Fibroblast of peridontal ligament (primary cell): ENCODE measurements around the gene AHNAK.
A peak's percentile ranks its signal among the peaks of the same experiment; 100 is the strongest.
"Not testable (repeated sequence)": the region's sequence is repeated elsewhere in the genome, so short reads cannot be mapped to it uniquely, and the experiment has no call there.

Experiments
- DNase-seq: peaks from one replicate; pipeline ENCODE4 v3.0.0-alpha.2; 2010; ENCODE audit errors: extremely low read depth

AHNAK gene

DNA sequence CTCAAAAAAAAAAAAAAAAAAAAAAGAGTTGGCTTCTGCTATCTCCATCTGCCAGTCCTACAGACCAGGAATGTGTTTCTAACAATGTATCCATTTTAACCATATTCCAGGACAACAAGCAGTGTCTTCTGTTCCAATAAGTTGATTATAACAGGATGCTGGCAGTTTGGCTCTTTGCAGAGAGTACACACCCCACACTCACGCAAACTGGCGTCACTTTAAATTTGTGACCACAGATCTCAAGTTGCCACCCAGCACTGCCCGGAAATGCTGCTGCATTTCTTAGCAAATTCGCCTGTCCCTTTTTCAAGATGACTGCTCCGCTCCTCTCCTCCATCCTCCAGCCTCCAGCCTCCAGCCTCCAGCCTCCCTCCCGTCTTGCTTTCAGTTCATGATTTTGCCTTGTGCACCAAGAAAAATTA, 83.5 kb downstream of the AHNAK start:
- DNase-seq, result peak; percentile 35

GRCh38 chr11:62462508-62462892, 84.1 kb downstream of the AHNAK start:
- no peak for DNase-seq

DNA sequence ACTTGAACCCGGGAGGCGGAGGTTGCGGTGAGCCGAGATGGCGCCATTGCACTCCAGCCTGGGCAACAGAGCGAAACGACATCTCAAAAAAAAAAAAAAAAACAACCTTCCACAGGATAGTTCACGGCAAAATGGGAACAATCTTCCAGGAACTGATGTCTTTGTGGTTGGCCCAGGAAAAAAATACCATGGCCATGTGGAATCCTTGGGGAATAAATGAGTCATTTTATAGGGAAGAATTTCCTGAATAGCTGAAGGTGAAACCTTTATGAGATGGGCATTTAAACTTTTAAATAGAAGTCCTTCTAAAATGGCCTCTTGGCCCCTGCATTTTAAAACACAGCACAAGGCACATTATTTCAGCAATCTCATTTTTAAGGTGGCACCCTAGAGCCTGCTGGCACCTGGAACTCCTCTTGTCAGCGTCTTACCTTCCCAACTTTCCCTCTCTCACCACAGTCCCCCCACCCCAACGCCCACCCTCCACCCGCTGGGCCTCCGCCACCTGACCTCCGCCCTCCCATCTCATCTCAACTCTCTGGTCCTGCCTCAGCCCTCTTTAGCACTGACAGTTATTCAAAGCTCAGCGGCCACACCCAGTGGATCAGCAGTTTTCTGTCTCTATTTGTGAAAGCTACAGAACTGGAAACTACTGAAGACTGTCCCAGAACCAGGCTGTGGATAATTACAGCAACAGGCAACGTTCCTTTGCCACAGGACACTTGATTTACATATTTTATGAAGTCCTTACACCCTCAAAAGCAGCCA, 84.7 kb downstream of the AHNAK start:
- DNase-seq, result peak; percentile 68

DNA sequence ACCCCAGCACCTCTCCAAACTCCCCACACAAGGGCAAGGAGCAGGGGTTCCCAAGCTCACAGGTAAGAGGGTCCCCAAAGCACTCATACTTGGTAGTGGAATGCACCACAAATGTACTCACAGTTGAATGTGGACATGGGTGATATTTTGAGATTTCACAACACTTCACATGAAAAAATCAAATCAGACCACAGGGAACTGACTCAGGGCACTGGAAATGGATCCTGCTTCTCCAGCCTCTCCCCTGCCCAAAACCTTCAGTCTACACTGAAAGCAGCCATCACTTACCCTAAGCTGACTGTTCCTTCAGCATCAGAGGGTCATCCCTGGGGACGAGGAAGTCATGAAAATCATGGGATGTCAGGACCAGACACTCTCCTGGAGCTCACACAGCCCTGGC, 87.5 kb downstream of the AHNAK start:
- peak; percentile 66 for DNase-seq

- peak; percentile 48 for DNase-seq
These were observed 88.2 kb downstream of the AHNAK start for GRCh38 chr11:62458212-62459002.

GRCh38 chr11:62457478-62457877, 89.1 kb downstream of the AHNAK start:
- no peak for DNase-seq

DNA sequence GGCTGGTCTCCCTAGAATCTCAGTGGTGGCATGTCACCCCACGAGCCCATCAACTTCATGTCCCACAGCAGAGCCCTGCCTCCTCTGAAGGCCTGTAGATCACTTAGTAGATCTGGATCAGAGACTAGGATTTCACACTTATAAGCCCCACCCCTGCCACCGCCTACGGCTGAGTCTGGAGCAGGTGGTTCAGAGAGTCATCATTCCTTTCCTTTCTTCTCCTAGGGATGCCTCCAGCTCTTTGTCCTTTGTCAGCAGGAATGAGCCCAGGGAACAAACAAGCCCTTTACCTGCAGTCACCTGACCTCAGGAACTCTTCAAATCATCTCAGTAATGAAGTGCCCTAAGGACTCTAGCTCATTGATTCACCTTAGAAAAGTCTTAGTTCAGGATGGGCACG, 90.0 kb downstream of the AHNAK start:
- DNase-seq, result no peak

DNA sequence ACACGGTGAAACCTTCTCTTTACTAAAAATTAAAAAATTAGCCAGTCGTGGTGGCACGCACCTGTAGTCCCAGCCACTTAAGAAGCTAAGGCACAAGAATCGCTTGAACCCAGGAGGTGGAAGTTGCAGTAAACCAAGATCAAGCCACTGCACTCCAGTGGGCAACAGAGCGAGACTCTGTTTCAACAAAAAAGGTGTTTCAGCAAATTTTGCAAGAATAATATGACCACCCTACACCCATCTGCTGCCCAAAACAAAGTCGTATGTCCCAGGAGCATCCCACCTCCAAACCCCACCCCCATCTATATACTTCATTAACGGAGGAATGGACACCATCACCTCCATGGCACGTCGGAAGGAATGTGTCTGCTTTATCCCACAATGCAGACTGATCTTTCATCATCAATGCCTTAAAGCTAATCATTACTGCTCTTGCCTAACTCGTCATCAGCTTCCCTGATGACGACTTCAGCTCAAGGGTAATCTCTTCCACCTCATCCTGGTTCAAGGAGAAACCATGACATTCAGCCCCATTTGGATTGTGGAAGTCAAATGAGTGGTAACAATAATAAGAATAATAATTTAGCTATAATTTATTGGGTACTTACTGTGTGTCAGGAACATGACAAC, 93.7 kb downstream of the AHNAK start:
- no peak for DNase-seq

DNA sequence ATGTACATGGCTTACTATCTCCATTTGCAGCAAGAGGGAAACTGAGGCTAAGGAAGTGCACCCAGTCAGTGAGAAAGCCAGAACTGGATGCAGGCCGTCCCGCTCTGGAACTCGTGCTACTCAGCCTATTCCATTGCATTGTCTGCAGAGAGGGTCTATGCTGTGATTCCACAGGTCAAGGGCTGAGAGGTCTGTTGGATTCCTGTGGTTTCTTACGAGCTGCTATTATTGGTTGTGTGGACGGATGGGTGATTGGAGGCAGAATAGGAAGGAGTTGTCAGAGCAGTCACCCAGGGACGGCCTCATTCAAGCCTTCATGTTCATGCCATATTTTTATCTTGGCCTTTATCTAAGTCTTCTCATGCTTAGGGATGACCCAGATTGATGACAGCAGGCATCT, 94.3 kb downstream of the AHNAK start:
- DNase-seq, result no peak

DNA sequence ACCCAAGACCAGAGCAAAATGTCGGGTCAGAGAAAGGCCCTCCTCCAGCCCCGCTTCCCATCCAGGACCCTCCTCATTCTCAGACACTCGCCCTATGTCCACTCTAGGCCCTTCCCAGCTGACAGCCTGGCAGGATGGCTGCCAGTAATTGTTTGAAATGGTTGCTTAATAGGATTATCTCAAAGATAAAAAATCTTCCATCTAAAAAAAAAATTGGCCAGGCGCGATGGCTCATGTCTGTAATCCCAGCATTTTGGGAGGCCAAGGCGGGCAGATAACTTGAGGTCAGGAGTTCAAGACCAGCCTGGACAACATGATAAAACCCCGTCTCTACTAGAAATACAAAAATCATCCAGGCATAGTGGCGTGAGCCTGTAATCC, 95.4 kb downstream of the AHNAK start:
- no peak for DNase-seq

- no peak for DNase-seq
These were observed 95.9 kb downstream of the AHNAK start for GRCh38 chr11:62450543-62451240.

- not testable (repeated sequence) for DNase-seq
These were observed 96.7 kb downstream of the AHNAK start for GRCh38 chr11:62449912-62450311.

- DNase-seq, result no peak
These were observed 97.2 kb downstream of the AHNAK start for GRCh38 chr11:62449451-62449851.

GRCh38 chr11:62446091-62446490, 100.5 kb downstream of the AHNAK start:
- no peak for DNase-seq

GRCh38 chr11:62445314-62445740, 101.3 kb downstream of the AHNAK start:
- DNase-seq, result peak; percentile 92

DNA sequence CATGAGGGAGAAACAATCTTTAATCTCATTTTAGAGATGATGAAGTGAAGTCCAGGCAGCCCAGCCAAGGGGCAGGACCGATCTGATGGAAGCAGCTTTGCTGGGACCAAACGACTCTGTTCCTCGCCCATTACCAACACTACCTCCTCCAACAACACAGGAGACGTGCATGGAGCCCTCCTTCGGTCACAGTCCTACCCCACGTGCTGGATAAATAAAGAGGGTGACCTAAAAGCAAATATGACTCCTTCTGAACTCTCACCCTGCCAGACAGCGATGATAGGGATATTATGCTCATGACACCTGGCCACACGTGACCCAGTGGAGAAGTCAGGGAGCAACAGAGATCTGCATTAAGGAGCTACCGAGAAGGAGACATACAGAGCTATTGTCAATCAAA, 101.8 kb downstream of the AHNAK start:
- no peak for DNase-seq

DNA sequence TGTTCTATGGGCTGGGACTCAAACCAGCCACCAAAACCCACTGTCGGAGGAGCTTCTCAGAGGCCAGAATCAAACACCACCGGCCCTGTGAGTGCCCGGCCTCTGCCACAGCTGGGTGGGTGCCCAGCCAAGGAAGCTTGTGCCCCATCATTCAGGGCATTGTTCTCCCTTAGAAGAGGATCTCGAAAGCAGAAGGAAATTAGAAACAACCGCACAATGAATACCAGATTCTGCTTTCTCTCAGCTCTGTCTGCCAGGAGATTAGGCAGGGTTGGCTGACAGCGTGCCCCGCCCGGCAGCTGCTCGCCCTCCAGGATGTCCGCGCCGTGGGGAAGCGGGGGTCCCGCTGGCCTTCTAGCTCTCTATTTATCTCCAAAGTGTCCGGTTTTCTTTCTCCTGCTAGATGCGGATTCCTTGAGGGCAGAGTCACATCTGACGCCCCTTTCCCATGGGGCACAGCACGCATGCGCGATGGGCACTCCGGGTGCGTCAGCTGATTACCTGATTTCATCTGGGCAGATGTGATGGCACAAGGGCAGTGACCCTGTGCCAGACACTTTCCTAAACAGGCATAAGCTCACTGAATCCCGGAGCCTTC, 102.3 kb downstream of the AHNAK start:
- peak; percentile 84 for DNase-seq

DNA sequence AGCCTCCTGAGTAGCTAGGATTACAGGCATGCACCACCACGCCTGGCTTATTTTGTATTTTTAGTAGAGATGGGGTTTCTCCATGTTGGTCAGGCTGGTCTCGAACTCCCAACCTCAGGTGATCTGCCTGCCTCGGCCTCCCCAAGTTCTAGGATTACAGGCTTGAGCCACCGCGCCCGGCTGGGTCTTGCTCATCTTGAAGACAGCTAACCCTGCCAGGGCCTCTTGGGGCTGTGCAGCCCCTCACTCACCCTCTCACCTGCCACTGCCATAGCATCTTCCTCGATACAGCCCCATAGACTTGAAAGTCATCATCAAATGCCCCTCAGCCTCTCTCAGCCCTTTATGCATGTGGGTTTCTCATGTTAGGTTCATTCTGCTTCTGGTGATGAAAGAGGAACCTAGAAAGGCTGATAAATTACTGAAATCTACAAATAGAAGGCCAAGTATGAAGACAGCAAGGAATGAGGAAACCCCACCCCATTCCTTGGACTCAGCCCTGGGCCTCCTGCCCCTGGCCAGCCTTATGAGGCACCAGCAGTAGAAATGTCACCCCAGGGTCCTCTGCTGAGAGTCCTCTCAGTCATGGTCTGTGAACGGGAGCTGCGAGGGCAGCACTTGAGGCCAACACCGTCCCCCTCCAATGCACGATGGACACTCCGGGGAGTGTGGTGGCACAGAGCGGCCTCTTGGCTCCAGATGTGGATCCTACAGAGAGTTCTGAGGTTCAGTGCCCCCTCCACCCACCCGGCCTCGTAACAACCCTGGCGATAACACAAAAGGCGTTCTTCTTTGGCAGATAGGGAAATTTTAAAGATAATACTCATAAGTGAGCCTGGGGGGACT, 103.0 kb downstream of the AHNAK start:
- DNase-seq, result peak; percentile 53

GRCh38 chr11:62439785-62440602, 106.6 kb downstream of the AHNAK start:
- DNase-seq, result peak; percentile 77

GRCh38 chr11:62438641-62439040, 108.0 kb downstream of the AHNAK start:
- no peak for DNase-seq
